ENCODE results near the gene OR5H15.
"Not testable (repeated sequence)": the region's sequence is repeated elsewhere in the genome, so short reads cannot be mapped to it uniquely, and the experiment has no call there.

The OR5H15 gene

DNA sequence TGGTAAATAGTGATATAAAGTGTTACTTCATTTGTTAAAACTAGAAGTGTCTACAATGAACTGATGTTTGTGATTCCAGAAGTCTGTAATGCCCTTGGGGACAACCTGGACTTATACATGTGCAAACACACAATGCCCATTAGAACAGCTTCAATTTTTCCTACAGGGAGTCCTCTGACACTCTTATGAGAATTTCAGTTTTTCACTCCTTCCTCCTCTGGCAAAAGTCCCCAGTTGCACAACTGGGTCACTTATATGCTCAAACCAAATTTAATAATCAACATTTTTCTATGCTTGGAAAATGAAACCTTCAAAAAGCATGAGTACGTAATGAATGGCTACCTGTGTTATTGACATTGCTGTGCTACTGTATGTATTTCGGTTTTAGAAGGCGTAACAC lies at the start of gene OR5H15:
TSS of gene OR5H15 (plus strand) at position 301 of the 400 bp plus-strand sequence. CDS start 2,004 bp downstream, outside the sequence.
- no peak for DNase-seq

DNA sequence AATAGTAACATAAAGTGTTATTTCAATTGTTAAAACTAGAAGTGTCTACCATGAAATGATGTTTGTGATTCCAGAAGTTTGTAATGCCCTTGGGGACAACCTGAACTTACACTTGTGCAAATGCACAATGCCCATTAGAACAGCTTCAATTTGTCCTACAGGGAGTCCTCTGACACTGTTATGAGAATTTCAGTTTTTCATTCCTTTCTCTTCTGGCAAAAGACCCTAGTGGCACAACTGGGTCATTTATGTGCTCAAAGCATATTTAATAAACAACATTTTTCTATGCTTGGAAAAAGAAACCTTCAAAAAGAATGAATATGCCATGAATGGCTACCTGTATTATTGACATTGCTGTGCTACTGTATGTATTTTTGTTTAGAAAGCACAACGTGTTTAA lies 36.1 kb upstream of the OR5H15 start, which contains the start of gene OR5H1:
TSS of gene OR5H1 (plus strand) at position 301 of the 400 bp plus-strand sequence. CDS start 1,977 bp downstream, outside the sequence.
- no peak for DNase-seq

- no peak for DNase-seq
Measured at GRCh38 chr3:98136631-98137030, 29.9 kb upstream of the OR5H15 start.

GRCh38 chr3:98137826-98138557 lies 28.5 kb upstream of the OR5H15 start:
- not testable (repeated sequence) for DNase-seq

GRCh38 chr3:98140531-98140930 lies 26.0 kb upstream of the OR5H15 start:
- no peak for DNase-seq

- DNase-seq = no peak
Measured at GRCh38 chr3:98147179-98147578, 19.3 kb upstream of the OR5H15 start, which contains the start of gene OR5H14. Gene OR5H14, plus strand, starts transcription at chr3:98147479. Its CDS starts 1,907 bp downstream, at chr3:98149386.

- DNase-seq = no peak
Measured at GRCh38 chr3:98148751-98149150, 17.7 kb upstream of the OR5H15 start.

GRCh38 chr3:98149456-98149855 lies 17.0 kb upstream of the OR5H15 start:
- DNase-seq = not testable (repeated sequence)

DNA sequence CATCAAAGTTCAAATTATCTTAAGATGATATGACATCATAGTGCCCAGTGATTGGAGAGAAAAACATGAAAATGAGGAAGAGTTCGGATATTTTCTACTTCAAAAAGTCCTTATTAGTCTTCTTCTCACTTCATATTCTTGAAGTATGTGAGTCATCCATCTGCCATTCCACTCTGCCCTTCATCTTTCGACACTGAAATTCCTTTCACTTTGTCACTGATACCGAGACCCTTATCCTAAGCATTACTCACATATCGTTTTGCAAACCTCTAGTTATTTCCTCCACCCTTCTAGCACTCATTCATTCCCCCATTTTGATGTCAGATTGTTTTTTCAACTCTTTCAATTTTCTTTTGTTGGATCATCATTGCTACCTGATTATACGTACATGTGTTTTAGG lies 15.3 kb upstream of the OR5H15 start:
- DNase-seq = no peak

GRCh38 chr3:98171071-98171470 lies 4.6 kb downstream of the OR5H15 start:
- DNase-seq = no peak

DNA sequence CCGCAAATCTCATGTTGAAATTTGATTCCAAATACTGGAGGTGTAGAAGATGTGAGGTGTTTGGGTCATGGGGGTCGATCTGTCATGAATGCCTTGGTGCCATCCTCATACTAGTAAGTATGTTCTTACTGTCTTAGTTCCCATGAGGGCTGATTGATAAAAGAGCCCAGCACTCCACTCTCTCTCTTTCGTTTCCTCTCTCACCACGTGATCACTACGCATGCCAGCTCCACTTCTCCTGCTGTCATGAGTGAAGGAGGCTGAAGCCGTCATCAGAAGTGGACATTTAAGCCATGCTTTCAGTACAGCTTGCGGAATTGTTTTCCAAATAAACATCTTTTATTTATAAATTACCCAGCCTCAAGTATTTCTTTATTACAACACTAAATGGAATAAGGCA lies 6.1 kb downstream of the OR5H15 start:
- no peak for DNase-seq

DNA sequence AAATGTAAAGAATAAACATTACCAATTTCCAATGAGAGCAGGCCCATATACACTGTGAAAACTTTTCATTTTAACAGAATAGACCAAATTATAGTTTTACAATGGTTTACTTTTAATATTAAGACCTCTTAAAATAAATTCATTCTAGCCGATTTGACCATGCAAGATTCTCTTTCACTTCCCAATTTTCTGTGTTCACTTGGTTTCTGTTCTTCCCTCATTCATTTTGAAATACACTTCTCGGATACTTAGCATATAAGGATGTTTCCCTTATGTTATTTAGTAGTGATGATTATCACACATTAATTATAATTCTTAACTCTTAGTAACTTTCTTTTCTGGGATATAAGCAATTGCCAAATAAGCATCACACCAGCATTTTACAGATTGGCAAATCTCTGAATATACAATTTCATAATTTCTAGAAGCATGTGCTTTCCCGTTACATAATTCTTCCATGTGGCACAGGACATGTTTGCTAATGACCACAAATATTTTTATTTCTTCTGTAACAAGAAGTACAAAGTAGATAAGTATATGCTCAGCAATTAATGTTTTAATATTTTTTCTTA lies 13.9 kb downstream of the OR5H15 start:
- DNase-seq = no peak

GRCh38 chr3:98182196-98182595 lies 15.7 kb downstream of the OR5H15 start:
- DNase-seq = no peak

GRCh38 chr3:98185180-98185579 lies 18.7 kb downstream of the OR5H15 start:
- DNase-seq = no peak

DNA sequence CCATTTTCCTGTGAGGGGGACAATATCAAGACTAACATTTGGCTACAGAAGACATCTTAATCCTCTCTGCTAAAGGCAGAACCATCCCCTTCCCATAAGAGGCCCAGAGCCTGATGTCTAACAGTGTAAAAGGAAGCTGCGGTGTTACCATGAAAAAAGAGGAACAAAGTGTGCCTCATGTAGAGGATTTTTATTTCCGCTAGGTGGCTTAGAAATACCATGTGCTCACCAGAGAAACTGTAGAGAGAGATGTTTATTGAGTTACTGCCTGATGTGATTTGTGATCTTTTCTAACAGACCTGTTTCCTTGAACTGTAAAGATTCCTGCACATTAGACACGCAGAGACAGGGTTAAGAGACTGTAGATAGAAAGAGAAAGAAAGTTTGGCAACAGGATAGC lies 22.0 kb downstream of the OR5H15 start:
- DNase-seq = no peak

DNA sequence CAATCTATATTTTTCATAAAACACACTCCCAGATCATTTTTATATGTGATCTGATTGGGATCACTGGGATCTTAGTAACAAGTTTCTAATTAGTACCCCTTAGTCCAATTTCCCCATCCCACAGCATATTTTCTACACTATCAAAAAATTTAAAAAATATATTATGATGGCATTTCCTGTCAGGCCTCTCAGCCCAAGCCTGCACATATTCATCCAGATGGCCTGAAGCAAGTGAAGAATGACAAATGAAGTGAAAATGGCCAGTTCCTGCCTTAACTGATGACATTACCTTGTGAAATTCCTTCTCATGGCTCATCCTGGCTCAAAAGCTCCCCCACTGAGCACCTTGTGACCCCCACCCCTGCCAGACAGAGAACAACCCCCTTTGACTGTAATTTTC lies 24.4 kb downstream of the OR5H15 start:
- DNase-seq = not testable (repeated sequence)

DNA sequence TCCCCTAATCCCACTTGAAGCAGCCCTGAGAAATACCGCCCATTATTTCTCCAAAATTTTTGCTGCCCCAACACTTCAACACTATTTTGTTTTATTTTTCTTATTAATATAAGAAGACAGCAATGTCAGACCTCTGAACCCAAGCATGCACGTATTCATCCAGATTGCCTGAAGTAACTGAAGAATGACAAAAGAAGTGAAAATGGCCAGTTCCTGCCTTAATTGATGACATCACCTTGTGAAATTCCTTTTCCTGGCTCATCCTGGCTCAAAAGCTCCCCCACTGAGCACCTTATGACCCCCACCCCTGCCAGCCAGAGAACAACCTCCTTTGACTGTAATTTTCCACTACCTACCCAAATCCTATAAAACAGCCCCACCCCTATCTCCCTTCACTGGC lies 29.8 kb downstream of the OR5H15 start:
- DNase-seq = not testable (repeated sequence)

DNA sequence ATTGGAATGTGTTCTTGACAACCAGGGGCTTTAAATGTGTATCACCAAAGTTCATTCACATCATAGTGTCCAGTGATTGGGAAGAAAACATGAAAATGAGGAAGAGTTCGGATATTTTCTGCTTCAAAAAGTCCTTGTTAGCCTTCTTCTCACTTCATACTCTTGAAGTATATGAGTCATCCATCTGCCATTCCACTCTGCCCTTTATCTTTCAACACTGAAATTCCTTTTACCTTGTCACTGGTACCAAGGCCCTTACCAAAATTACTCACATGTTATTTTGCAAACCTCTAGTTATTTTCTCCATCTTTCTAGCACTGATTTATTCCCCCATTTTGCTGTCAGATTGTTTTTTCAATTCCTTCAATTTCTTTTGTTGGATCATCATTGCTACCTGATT lies 32.5 kb downstream of the OR5H15 start:
- DNase-seq = no peak

DNA sequence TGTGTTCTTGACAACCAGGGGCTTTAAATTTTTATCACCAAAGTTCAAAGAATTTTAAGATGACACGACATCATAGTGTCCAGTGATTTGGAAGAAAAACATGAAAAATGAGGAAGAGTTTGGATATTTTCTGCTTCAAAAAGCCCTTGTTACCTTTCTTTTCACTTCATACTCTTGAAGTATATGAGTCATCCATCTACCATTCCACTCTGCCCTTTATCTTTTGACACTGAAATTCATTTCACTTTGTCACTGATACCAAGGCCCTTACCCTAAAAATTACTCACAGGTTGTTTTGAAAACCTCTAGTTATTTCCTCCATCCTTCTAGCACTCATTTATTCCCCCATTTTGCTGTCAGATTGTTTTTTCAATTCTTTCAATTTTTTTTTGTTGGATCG lies 42.7 kb downstream of the OR5H15 start:
- DNase-seq = no peak

GRCh38 chr3:98213276-98213675 lies 46.8 kb downstream of the OR5H15 start:
- no peak for DNase-seq

DNA sequence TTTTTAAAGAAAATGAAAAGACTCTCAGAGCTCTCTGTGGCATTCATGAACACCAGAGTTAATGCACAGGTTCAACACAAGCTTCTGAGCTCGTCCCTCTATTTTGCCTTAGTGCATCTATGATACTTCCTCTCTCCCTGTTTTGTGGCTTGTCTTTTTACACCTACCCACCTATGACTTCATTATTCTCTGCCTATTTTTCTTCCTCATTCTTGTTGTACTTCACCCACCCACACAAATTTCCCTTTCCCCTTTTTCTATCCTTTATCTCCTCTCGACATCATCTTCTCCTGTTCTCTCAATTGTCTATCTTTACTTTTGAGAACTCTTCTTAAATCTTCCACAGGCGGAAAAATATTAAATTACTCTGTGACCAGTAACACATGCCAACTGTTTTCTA lies 48.6 kb downstream of the OR5H15 start:
- DNase-seq = no peak
